CD4-positive, alpha-beta T cell treated with Interleukin-17A for 4 hours (primary cell): ENCODE measurements around the gene TLK2.
A peak's percentile ranks its signal among the peaks of the same experiment; 100 is the strongest.
"Not testable (repeated sequence)": the region's sequence is repeated elsewhere in the genome, so short reads cannot be mapped to it uniquely, and the experiment has no call there.

Experiments used
- DNase-seq: peaks from one replicate; pipeline ENCODE4 v3.0.0-alpha.2; 2020; ENCODE audit warnings: mixed read lengths

The TLK2 gene

DNA sequence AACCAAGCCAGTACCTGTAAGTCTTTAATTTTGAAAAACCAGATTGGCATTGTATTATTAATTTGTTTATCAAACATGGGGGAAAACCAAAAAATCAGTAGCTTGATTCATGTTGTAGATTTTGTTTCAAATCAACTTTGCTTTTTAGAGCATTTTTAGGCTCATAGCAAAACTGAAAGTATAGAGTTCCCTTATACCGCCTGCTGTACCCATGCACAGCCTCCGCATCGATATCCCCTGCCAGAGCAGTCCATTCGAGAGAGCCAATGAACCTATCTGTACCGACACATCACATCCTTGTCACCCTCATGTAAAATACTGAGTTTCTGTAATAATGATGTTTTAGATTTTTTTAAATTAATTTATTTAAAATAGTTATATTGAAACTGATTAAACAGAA, 132.7 kb downstream of the TLK2 start:
- no peak for DNase-seq

DNA sequence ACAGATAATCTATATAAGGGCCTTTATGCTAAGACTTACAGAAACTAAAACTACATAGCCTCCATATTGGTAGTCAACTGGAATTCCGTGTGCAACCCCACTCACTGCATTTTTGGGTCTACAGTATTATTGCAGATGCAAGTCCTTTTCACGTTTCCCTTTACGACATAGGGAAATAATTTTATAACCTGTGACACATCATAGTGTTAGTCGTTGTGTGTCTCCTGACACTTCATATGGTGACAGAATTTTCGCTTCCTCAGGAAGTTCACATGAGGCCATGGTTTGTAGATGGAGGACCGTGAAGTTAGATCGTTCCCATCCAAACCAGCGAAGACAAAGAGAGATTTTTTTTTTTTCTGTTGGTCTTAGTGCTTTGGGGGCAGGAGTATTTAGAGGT, 133.1 kb downstream of the TLK2 start:
- DNase-seq: no peak

DNA sequence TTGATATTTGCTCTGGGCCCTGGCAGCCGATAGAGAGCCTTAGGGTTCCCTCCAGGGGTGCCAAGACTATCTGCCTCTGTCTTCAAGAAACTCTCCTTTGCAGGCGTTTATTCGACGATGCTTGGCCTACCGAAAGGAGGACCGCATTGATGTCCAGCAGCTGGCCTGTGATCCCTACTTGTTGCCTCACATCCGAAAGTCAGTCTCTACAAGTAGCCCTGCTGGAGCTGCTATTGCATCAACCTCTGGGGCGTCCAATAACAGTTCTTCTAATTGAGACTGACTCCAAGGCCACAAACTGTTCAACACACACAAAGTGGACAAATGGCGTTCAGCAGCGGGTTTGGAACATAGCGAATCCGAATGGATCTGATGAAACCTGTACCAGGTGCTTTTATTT, 133.7 kb downstream of the TLK2 start:
- DNase-seq: not testable (repeated sequence)

DNA sequence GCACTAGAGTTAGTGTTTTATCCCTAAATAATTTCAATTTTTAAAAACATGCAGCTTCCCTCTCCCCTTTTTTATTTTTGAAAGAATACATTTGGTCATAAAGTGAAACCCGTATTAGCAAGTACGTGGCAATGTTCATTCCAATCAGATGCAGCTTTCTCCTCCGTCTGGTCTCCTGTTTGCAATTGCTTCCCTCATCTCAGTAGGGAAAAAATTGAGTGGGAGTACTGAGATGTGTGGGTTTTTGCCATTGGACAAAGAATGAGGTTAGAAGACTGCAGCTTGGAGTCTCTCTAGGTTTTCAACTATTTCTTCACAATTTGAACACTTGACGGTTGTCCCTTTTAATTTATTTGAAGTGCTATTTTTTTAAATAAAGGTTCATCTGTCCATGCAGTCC, 134.5 kb downstream of the TLK2 start:
- not testable (repeated sequence) for DNase-seq

DNA sequence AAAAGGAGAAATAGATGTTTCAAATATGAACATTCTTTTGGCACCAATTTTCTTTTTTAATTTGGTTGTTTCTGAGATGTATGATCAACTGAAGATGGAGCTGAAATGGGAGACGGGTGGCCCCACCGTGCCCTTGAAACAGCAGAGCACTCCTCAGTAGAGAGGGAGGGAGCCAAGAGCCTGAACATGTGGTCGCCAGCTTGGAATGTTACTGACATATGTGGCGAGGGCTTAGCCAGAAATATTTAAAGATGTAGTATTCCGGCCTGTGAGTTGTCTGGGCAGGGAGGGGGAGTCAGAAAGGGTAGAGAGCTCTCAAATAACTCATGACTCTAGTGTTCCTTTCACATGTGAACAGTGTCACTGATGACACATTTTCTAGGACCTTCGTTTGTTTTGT, 135.5 kb downstream of the TLK2 start:
- DNase-seq: no peak

DNA sequence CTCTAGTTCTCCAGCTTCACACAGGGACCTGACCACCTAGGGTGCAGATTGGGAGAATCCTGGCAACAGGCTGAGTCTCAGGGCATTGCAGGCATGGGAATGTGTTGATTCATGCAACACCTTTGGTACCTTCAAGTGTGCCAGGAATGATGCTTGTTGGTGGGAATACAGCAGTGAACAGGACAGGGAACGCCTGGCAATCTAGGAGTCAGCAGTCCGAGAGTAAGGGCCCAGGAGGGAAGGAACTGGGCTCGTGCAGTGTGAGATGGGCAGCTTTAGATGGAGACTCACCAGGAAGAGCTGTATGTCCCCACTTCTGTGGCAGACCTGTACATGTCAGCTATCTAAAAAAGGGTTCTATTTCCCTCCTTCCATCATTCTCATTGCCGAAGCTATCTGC, 136.9 kb downstream of the TLK2 start:
- no peak for DNase-seq

DNA sequence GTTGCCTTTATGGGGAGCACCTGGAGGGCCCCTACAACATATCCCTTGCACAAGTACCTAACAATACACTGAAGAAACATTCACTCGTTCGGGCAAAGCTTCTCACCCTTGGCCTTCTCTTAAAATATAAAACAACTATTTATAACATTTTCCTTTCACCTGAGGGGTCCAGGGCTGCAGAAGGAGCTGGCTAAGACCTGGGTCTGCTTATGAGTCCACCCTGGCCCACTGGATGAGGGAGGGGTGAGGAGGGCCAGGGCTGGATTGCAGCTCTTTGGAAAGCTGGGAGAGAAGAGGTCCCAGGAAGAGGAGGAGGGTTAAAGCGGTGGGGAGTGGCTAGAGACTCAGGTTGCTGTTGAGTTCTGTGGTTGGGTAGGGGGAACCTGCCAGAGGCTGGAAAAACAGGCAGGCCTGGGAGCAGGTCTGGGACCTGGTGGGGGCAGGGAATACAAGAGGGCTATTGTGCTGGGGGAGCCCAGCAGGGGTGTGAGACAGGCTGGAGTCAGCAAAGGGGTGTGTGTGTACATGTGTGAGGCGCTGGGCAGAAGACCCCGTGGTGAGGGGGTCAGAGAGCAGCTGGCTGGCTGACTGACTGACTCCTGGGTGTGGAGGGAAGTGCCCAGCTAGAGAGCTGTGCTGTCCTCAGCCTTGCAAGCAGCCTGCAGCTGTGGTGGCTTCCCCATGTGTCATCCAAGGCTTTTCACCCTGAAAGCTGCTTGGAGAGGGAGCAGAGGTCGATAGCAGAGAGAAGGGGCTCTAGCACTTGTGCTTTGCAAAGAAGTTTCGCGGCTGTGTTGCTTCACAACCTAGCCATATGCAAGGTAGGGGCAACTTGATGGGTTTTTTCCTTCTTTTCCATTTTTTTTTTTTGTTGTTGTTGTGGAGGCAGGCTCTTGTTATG, 138.6 kb downstream of the TLK2 start:
- DNase-seq: no peak

DNA sequence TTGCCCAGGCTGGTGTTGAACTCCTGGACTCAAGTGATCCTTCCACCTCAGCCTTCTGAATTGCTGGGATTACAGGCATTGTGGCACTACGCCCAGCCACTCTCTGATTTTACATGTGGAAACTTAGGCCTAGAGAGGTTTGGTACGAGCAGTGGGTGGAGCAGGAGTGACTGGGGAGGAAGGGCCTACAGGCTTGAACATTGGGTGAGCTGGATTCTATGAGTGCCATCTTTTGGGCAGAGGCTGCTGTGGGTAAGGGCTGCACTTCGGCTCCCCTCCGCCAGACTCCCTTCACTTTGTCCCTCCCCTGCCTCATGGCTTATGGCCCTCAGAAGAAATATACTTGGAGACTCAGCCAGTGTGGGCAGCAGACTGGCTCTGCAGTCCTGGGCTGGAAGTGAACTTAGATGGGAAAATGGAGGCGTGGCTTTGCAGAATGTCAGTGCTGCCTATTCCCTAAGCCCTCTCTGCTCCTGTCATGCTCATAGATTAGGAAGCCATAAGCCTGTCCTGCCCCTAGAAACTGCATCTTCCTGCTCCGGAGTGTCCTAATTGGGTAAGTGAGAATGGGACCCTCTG, 139.4 kb downstream of the TLK2 start:
- no peak for DNase-seq

DNA sequence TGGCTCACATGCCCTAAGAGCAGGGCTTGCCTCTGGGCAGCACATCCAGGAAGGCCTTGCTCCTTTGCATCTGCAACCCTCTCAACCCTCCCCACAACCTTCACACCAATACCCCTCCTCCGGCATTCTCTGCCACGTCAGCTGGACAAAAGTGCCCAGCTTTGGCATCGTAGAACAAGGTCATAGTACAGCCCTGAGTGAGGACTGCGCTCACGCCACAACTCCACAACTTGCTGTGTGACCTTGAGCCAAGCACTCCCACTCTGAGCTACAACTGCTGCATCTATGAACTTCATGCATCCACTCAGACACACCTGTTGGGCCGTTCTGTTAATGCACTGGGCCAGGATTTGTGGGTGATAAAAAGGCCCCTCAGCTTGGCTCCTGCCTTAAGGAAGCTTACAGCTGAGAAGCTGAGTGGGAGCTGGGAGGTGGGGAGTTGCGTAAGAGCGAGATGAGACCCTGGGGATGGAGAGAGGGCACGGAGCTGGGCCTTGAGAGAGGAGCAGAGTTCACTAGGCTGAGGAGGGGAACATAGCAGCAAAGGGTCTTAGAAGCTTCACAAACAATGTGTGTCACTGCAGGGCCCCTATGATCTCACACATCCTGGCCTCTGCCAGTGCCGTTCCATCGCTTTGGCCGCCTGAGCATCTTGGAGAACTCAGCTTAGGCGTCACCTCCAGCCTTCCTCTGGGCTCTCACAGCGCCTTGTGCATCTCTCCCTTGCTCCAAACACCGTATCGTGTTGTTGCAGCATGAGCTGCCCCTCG, 140.2 kb downstream of the TLK2 start:
- no peak for DNase-seq

DNA sequence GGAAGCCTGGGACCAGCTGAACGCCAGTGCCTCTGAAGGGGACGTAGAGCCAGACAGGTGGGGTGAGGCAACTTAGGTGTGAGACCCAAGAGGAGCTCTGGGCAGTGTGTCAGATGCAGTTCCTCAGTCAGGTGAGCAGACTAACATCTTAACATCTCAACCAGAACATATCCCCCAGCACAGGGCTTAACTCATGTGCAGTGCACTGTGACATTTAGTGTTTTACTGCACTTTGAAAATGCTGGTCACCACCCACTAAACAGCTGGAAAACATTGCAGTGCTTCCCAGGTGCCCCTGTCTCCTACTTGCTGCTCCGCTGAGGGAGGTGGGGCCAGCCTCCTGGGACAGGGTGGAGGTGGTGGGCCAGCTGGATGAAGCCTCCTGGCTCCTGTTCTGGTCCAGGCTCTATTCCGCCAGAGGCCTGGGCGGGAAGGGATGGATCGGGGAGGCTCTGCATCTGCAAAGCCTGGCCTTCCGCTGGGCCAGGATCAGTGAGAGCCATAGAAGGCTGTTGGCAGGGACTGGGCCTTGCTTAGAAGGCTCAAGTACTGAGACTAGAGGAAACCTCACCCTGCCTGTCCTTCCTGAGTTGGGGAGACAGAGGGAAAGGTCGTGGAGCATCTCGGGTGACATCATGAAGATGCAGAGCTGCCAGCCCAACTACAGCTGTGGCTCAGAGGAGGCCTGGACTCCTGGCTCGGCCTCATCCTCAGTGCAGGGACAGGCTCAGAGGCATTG, 141.0 kb downstream of the TLK2 start:
- no peak for DNase-seq

DNA sequence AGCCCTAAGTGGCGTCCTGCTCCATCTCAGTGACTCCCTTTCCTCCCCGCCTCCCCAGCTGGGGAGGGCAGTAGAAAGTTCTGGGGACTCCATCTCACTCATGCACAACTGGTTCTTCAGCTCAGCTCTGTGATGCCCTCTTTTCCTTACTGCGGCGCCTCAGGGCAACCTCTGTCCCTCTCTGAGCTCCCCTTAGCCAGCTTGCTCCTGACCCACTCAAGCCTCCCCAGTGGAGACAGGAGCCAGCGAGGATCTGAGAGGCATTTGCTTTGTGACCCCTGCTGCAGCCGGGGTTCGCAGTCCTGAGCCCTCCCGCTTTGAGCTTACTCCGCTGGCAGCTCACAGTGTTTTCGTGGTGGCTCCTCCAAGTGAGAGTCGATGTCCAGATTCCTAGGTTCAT, 142.6 kb downstream of the TLK2 start:
- no peak for DNase-seq

DNA sequence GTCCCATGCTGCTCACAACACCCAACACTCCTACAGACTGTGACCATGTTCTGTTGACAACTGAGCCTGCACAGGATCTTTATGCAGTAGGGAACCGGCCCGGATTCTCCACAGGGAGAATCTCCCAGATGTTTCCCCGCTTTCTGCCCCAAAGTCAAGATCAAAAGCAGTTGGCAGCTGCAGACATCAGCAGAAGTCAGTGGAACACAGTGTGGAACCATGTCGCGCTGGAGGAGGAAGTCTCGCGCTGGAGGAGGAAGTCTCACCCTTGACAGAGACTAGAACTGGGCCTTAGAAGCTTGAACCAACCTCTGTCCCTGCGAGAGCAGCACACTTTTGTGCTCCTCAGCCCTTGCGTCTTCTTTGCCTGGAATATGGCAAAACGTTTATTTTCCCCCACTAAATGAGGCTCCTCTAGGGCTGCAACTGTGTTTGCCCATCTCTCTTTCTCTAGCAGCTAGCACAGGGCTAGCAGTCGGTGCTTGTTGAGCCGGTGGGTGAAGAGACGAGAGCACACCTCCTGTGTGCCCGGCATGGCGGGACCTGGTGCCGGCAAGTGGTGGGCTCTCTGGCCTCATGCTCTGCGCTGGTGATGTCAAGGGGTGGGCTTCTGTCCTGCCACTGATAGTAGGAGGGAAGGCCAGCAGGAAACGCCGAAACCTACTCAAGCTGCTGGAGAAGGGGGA, 146.7 kb downstream of the TLK2 start:
- no peak for DNase-seq

DNA sequence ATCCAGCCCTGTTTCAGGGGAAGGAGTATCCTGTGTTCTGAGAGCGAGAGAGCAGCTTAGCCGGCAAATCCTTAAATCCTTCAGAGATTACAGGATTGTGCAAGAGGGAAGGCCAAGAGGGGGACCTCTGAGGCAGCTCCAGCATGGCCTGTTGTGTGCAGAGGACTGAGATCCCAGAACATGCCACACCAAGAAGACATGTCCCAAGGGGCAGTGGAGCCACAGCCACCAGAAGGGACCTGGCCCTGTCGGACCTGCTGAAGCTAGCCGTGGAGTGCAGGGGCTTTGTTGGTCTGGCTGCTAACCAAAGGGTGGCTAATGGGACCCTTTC, 147.2 kb downstream of the TLK2 start:
- no peak for DNase-seq

DNA sequence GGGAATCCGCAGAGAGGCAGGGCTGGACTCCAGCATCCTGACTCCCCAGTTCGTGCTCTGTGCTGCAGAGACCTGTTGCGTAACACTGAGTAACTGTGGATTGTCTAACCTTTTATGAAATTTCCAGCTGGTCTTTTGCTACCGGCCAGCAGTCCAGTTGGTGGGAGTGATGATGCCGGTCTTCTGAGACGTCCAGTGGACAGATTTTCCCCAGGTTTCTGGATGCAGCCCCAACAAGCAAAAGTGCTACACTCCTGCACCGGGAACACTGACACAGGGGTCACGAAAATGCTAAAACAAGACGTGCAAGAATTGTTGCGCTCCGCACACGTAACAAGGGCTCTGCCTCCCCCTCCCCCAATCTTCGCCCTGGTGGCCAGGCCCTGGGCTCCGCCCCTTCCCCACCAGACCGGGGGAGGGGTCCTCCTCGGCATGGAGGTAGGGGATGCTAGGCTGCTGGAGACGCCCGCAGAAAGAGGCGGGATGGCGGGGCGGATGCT, 148.1 kb downstream of the TLK2 start:
- DNase-seq: no peak

DNA sequence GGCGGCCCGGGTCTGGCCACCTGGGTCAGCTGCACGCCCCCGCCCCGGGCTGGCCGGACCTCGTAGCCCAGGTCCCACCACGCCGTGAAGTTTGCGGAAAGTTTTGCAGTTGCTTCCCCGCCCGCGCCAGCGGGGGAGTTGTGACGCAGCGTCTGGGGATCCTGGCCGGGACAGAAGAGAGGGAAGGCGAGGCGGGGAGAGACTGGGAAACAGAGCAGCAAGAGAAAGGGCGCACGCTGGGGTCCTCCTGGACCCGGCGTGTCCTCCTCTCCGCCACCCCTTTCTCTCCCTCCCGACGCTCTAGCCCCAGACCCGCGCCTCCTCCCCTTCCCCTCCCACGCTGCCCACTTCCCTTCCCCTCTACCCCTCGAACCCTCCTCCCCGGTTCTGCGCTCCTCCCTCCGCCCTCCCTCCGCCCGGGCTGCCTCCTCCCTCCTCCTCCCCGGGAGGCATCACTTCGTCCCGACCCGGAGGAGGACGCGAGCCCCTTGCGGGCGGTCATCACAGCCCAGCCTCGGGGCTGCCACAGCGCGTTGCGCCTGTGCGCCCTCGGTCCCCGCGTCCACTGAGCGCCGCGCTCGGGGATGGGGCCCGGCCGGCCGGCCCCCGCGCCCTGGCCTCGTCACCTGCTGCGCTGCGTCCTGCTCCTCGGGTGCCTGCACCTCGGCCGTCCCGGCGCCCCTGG, 148.7 kb downstream of the TLK2 start, which contains the start of gene MRC2:
TSS of gene MRC2 (plus strand) at position 452 of the 685 bp plus-strand sequence. CDS start at position 585, 133 bp downstream.
- DNase-seq: peak; percentile 48

DNA sequence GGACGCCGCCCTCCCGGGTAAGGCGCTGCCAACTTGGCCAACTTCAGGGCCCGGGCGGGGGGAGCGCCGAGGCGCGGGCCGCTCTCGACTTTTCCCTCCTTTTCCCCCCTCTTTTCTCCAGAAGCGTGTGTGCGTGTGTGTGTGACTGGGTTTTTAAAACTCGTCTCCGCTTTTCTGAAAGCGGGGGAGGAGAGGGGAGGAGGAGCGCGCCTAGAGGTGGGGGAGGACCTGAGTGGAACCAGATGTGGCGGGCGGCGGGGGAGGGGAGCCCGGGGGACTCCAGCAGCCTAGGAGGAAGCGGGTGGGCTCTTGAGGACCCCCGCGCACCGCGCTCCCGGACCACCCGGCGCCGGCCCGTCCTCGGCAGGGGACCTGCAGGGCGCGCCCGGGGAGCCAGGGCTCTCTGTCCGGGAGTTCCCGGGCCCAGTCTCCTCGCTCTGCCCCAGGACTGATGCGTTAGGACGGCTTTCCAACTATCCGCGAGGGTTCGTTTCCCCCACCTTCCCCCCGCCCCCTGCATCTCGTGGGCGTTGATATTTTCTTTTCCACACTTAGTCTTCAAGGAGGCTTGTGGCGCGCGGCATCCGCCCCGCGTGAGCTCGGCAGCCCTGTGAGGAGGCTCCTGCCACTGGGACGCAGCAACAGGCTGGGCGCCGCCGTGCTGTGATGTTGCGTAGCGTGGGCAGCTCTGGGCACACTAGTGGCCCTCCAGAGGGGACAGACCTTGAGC, 149.4 kb downstream of the TLK2 start:
- peak; percentile 51 for DNase-seq

DNA sequence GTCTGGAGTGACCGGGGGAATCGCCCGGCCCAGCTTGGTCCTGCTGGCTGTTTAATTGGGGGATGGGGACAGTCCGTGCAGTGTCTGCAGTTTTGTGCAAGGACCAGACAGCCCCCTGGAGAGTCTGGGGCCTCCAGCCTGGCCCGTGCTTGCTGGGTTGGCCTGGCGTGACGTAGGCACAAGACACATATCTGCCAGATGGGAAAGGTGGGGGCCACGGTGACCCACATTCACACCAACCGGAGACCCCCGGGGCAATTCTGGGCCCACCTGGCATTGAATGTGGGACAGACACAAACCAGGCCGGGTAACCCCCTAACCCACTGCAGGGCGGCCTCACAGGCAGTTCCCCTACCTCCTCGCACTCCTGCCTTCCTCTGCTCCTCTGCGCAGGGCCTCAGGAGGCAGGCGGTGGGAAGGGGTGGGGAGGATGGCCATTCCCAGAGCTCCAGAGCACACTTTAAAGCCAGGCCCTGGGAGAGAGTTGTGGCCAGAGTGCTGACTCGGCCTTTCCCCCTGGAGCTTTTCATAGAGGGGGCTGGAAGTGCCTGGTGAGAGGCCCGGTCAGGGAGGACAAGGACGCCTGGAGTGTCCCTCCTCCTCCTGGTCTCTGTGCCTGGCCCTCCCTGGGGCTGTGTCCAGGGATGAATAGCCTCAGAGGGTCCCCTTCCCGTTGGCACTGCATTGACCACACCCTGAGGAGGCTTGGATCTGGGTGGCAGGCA, 150.4 kb downstream of the TLK2 start:
- no peak for DNase-seq

DNA sequence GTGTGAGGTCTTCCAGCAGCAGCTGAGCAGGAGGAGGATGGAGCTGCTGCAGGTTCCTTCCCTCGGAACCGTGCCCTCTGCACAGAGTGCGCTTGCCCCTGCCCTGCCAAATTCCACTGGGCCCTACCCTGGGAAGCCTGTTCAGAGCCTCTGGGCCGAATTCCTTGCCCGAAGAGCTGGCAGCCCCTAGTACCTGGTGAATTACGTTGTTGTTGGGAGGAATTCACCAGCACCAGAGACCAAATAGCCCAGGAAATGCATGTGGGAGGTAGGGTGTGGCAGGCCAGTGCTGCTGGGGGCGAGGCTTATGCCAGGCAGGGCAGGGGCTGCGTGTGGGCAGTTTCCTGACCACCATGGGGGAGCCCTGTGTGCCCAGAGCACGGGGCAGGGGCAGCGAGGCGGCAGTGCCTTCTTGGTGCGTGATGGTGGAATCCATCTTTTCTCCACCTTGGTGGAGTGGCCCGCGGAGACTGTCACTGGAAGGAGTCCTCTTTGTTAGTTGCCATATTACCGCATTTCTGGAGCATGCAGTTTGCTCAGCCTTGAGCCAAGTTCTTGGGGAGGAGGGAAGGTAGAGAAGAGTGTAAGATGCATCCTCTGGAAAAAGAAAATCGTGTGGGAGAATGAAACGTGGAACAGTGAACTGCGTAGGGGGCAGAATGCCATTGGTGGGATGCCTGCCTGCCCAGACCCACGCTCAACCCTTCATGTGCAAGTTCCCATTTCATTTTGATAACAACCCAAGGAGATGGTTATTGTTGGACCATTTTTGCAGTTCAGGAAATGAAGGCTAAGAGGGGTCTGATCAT, 151.1 kb downstream of the TLK2 start:
- no peak for DNase-seq

DNA sequence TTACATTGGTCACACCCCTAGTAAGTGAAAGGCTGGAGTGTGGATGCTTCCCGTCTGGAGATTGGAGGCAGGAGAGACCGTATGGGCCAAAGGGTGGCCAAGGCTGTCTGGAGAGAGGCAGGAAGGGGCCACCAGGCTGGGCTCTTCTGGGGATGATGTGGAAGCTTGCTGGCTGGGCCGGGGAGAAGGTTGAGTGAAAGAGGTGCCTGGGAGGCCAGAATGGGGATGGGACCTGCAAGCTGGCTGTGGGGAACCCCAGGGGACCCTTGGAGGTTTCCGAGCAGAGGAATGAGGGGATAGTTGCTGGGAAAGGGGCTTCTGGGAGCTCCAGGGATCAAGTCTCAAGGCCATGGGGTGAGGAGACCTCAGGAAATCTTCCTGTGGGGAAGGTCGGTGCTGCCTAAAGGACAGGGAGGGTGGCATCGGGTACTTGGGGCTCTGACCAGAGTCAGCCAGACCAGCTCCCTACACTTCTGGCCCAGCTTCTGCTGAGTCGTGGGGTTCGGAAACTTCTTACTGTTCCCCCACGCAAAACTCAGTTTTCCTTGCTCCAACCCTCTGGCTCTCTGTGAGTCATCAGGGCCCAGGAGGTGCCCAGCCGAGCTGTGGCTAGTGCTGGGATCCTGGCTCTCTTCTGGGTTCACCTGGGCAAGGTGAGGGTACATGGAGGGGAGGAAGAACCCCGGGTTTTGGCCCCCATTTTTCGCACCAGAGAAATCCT, 151.9 kb downstream of the TLK2 start:
- no peak for DNase-seq
